ENCODE data around the gene CLHC1.

GRCh38 chr2:55155206-55155605, 76.9 kb downstream of the CLHC1 start:
- TF ChIP-seq POLR2A (IDR thresholded peaks at IDR 0.05; ENCODE audit: control extremely low read depth in 1 of 2, low read depth in 2 of 2, low read length in 2 of 2) (no peak), POLR2AphosphoS5 (IDR thresholded peaks at IDR 0.05; ENCODE audit: low read depth, low read length) (no peak)
